HL-60 (cell line): ENCODE results near the gene ITCH.
"Not testable (repeated sequence)": the region's sequence is repeated elsewhere in the genome, so short reads cannot be mapped to it uniquely, and the experiment has no call there.

Source experiments
- DNase-seq, 2 experiments: peaks; one replicate each; pipeline ENCODE4 v3.0.0-alpha.2; 2010 to 2020; ENCODE audit warnings: low read depth in 1 of 2, low spot score in 1 of 2
- H3K27ac ChIP-seq: fragments of 250-450 bp; sonication (Bioruptor Pico); replicated peaks from 2 replicates; pipeline ENCODE4 v1.5.1; 2020; ENCODE audit warnings: mild to moderate bottlenecking, moderate library complexity
- H3K27me3 ChIP-seq: fragments of 250-450 bp; sonication (Bioruptor Pico); 2 replicates; pipeline ENCODE4 v1.5.1; 2021; ENCODE audit warnings: mild to moderate bottlenecking, moderate library complexity; ENCODE audit not compliant: insufficient read depth, poor library complexity, severe bottlenecking
- H3K4me3 ChIP-seq: replicated peaks from 2 replicates; pipeline ENCODE4 v1.5.1; 2011; ENCODE audit warnings: mild to moderate bottlenecking, control low read depth, low read length; ENCODE audit not compliant: insufficient read depth
- GABPA ChIP-seq: IDR thresholded peaks from 2 replicates; pipeline ENCODE4 v1.6.1; 2012; ENCODE audit warnings: low read depth
- POLR2AphosphoS5 ChIP-seq: IDR thresholded peaks from 2 replicates; pipeline ENCODE4 v1.6.1; 2012; ENCODE audit warnings: low read depth
- SPI1 ChIP-seq: IDR thresholded peaks from 2 replicates; pipeline ENCODE4 v1.6.1; 2012; ENCODE audit warnings: low read depth, mild to moderate bottlenecking, borderline replicate concordance
- TF ChIP-seq, protein P1 (sequence below): IDR thresholded peaks from one replicate; pipeline ENCODE4 v1.5.1; 2011; ENCODE audit warnings: low read length, control low read depth, inconsistent platforms; ENCODE audit not compliant: insufficient read depth
- TF ChIP-seq, protein P2 (sequence below): IDR thresholded peaks from 2 replicates; pipeline ENCODE4 v1.6.1; 2012; ENCODE audit warnings: low read depth; ENCODE audit not compliant: insufficient replicate concordance

The ITCH gene

DNA sequence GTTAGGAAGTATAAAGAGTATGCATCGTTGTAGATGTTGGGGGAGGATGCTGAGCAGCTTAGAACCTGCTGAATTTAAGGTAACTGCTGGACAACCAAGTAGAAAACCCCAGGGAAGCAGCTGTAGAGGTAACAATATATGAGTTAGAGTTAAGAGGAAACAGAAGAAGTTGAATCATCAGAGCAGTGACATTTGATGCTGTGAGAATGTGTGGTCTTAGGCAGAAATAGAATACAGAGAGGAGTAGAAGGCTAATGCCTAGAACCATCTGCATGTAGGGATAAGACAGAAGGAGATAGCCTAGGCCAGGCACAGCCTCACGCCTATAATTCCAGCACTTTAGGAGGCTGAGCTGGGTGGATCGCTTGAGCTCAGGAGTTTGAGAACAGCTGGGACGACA lies 130.6 kb downstream of the ITCH start:
- no peaks in the 10 kb centered on the region for H3K27me3 ChIP-seq
- TF ChIP-seq, protein P1, sequence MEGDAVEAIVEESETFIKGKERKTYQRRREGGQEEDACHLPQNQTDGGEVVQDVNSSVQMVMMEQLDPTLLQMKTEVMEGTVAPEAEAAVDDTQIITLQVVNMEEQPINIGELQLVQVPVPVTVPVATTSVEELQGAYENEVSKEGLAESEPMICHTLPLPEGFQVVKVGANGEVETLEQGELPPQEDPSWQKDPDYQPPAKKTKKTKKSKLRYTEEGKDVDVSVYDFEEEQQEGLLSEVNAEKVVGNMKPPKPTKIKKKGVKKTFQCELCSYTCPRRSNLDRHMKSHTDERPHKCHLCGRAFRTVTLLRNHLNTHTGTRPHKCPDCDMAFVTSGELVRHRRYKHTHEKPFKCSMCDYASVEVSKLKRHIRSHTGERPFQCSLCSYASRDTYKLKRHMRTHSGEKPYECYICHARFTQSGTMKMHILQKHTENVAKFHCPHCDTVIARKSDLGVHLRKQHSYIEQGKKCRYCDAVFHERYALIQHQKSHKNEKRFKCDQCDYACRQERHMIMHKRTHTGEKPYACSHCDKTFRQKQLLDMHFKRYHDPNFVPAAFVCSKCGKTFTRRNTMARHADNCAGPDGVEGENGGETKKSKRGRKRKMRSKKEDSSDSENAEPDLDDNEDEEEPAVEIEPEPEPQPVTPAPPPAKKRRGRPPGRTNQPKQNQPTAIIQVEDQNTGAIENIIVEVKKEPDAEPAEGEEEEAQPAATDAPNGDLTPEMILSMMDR: no peak
- TF ChIP-seq, protein P2, sequence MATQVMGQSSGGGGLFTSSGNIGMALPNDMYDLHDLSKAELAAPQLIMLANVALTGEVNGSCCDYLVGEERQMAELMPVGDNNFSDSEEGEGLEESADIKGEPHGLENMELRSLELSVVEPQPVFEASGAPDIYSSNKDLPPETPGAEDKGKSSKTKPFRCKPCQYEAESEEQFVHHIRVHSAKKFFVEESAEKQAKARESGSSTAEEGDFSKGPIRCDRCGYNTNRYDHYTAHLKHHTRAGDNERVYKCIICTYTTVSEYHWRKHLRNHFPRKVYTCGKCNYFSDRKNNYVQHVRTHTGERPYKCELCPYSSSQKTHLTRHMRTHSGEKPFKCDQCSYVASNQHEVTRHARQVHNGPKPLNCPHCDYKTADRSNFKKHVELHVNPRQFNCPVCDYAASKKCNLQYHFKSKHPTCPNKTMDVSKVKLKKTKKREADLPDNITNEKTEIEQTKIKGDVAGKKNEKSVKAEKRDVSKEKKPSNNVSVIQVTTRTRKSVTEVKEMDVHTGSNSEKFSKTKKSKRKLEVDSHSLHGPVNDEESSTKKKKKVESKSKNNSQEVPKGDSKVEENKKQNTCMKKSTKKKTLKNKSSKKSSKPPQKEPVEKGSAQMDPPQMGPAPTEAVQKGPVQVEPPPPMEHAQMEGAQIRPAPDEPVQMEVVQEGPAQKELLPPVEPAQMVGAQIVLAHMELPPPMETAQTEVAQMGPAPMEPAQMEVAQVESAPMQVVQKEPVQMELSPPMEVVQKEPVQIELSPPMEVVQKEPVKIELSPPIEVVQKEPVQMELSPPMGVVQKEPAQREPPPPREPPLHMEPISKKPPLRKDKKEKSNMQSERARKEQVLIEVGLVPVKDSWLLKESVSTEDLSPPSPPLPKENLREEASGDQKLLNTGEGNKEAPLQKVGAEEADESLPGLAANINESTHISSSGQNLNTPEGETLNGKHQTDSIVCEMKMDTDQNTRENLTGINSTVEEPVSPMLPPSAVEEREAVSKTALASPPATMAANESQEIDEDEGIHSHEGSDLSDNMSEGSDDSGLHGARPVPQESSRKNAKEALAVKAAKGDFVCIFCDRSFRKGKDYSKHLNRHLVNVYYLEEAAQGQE: no peak
- TF ChIP-seq GABPA (no peak), POLR2AphosphoS5 (no peak), SPI1 (no peak)
- no peak overlapping the region for H3K4me3 ChIP-seq
- no peak overlapping the region for H3K27ac ChIP-seq
- no peak for DNase-seq

DNA sequence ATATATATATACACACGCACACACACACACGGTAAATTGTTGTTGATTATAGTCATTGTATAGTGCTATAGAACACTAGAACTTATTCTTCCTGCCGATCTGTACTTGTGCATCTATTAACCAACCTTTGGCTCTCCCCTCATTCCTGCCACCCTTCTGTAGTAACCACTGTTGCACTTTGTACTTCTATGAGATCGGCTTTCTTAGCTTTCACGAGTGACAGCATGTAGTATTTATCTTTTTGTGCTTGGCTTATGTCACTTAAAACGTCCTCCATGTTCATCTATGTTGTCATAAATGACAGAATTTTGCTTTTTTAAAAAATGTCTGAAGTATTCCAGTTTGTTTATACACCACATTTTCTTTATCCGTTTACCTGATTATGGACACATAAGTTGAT lies 132.2 kb downstream of the ITCH start:
- no peak for DNase-seq
- no peak for TF ChIP-seq POLR2AphosphoS5
- TF ChIP-seq, protein P2: no peak
- TF ChIP-seq SPI1: no peak
- TF ChIP-seq GABPA: no peak
- TF ChIP-seq, protein P1: no peak
- Histone ChIP-seq H3K27ac (no peak overlapping the region), H3K27me3 (no peaks in the 10 kb centered on the region), H3K4me3 (no peak overlapping the region)

DNA sequence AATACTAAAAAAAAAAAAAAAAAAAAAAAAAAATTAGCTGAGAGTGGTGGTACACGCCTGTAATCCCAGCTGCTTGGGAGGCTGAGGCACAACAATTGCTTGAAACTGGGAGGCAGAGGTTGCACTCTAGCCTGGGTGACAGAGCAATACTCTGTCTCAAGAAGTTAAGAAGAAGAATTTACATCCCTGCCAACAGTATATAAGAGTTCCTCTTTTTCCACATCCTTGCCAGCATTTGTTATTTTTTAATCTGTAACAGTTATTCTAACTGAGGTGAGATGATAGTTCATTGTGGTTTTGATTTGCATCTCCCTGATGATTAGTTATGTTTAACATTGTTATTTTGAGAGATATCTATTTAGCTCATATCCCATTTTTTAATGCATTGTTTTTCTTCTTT lies 132.8 kb downstream of the ITCH start:
- Histone ChIP-seq H3K27me3 (no peaks in the 10 kb centered on the region), H3K4me3 (no peak overlapping the region), H3K27ac (no peak overlapping the region)
- peak; percentile 76 for TF ChIP-seq SPI1
- no peak for TF ChIP-seq GABPA
- no peak for DNase-seq

DNA sequence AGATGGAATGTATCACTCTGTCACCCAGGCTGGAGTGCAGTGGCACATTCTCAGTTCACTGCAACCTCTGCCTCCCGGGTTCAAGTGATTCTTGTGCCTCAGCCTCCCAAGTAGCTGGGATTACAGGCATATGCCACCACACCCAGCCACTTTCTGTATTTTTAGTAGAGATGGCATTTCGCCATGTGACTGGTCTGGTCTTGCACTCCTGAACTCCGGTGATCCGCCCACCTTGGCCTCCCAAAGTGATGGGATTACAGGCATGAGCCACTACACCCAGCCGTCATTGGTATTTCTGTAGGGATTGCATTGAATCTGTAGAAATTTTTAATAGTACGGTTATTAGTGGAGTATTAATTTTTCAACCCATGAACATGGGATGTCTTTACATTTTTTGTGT lies 134.5 kb downstream of the ITCH start:
- not testable (repeated sequence) for DNase-seq, H3K27me3 ChIP-seq, H3K27ac ChIP-seq, H3K4me3 ChIP-seq

DNA sequence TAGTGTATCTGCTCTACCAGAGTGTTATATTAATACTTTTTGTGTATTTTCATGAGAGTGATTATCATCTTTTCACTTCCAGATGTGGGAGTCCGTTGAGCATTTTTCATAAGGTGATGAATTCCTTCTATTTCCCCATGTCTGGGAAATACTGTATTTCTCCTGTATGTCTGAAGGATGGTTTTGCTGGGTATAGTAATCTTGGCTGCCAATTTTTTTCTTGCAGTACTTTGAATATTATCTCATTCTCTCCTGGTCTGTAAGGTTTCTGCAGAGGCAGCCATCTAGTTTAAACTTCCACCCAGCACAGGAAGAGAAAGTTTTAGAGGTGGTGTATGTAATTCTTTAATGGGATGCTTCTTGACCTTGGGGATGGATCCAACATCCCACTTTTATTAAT lies 137.8 kb downstream of the ITCH start:
- H3K27me3 ChIP-seq: no peaks in the 10 kb centered on the region
- DNase-seq: no peak
- no peak overlapping the region for H3K4me3 ChIP-seq
- no peak for TF ChIP-seq GABPA
- TF ChIP-seq, protein P2: no peak
- TF ChIP-seq POLR2AphosphoS5: no peak
- no peak for TF ChIP-seq SPI1
- H3K27ac ChIP-seq: no peak overlapping the region
